HG03575 (cell line): ENCODE measurements around the gene PAIP1.

Experiments
- ATAC-seq: cut with Tn5 transposase; IDR thresholded peaks from one replicate; pipeline ENCODE4 v1.9.1; 2021; ENCODE audit not compliant: unreplicated experiment, insufficient number of reproducible peaks, low FRiP score; ENCODE audit errors: extremely low read depth

The PAIP1 gene

DNA sequence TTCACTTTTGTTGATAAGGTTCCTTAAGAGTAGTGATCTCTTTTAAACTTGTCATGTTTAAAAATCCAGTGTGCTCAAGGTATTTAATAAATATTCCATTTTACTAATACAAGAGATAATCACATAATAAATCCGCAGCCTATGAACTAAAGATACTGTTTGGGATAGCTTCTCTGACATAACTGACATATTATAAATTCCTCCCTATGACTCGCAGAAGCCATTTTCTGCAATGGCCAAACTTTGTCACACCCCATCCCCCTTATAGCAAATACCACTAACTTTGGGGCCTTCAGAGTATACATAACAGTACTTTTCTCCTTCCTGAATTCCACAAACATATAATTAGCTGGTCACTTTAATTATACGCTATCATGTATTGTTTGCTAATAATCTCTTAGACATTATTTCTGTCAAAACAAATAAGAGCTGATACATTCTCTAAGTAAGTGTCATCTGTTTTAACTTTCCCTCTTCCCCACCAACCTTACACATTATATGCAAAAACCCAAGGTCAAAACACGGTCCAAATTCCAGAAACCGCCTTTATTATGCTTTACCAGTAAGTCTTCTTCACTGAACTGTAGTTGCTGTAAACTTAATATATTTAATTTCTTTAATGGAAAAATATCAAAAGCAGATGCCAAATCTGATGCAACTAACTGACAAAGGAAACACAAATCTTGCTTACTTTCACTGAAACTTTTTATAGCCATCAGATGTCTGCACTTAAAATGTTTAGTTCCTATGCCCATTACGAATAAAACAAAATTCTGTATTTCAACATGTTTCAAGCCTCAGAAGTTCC is 74.2 kb downstream of the PAIP1 start:
- no peak for ATAC-seq
